GM18511 (cell line): ENCODE measurements around the gene SUB1.
A peak's percentile ranks its signal among the peaks of the same experiment; 100 is the strongest.
"Not testable (repeated sequence)": the region's sequence is repeated elsewhere in the genome, so short reads cannot be mapped to it uniquely, and the experiment has no call there.

Experiments
- ATAC-seq: cut with Tn5 transposase; IDR thresholded peaks from one replicate; pipeline ENCODE4 v1.9.1; 2021; ENCODE audit warnings: mild to moderate bottlenecking, moderate library complexity; ENCODE audit not compliant: unreplicated experiment

Gene SUB1

GRCh38 chr5:32598260-32598937, 13.0 kb downstream of the SUB1 start:
- ATAC-seq = no peak

- ATAC-seq = no peak
These were observed 13.7 kb downstream of the SUB1 start for GRCh38 chr5:32598997-32599549.

- ATAC-seq = no peak
These were observed 14.8 kb downstream of the SUB1 start for GRCh38 chr5:32600054-32600622.

DNA sequence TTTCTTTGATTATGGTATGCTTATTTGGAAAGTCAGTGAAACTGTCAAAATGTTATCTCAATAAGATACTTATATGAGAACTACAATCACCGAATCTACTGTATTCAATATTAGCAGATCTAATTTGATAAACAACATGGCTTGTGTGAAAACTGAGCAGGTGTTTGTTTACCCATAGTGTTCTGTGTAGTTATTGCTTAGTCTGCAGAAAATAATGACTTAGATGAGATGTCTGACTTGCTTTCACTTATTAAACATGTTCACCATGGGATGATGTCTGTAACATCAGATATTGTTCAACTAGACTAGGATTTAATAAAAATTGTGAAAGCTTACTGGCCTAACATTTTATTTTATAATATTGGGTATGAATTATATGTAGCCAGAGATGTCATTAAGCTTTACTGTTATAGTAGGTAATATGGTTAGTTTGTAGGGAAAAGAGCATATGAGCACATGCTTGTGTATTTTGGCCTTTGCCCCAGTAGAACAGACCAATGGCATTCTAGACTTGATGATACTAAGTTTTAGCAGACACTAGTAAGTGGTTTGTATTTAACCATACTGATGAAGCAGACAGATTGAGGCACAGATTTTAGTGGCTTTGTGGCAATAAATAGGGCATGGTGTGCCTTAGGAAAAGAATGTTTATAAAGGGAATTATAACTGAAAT, 16.4 kb downstream of the SUB1 start:
- no peak for ATAC-seq

DNA sequence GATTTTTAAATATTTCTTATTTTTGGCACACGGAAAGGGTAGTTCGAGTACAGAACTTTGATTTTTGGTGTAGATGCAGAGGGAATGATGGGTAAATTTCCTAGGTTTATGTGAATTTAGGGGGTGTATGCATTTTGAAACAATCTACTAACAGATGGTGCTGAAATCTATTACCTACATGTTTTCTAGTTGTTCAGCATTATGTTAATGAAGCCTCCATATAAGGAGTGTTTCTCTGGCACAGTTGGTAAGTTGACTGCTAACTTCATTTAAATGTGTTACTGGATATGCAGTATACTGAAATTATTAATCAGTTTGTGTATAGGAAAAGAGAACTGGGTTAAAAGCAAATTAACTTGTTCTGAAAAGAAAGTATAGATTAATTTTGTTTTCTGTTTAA, 17.5 kb downstream of the SUB1 start:
- ATAC-seq = no peak

DNA sequence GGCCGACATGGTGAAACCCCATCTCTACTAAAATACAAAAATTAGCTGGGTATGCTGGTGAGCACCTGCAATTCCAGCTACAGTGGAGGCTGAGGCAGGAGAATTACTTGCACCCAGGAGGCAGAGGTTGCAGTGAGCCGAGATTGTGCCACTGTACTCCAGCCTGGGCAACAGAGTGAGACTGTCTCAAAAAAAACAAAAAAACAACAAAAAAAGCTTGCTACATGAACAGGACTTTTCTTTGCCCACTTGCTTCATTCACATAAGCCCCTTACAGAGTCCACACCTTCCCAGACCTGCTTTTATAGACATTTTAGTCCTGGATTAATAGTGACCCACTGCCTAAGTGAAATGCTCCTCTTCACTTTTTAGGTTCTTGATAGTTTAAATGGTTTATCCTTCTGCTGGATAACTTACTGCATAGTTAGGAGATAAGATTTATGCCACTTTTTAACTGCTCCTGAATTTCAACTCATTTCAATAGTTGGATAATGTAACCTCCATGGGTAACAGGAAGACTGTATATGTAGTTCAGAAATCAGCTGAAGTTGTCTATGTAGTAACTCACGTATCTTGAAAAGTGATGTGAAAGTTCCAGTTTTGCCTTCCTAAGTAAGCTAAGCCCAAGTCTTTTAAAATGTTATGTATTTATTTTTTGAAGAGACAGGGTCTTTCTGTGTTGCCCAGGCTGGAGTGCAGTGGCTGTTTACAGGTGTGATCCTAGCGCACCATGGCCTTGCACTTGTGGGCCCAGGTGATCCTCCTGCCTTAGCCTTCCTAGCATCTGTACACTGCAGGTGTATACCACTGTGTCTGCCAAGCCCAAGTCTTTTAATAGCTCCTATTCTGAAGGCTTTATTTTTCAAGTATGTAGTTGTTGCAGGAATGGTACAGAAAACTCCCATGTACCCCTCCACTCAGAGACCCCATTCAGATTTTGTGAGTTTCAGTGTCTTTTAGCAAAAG, 19.7 kb downstream of the SUB1 start:
- no peak for ATAC-seq

DNA sequence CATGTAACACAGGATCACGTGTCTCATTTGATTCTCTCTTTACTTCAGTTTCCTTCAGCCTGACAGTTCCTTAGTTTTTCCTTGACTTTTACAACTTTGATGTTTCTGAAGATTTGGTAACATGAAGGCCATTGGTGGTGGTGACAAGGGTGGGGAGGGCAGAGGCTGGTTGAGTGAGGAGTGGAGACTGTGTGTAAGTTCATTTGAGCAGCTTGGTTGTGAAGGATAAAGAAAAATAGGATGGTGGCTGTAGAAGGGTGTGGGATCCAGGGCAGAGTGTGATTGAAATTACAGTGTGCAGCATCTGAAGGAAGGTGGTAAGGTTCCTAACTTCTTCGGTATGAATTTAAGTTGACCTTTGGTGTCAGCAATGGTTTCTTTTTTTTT, 20.4 kb downstream of the SUB1 start:
- no peak for ATAC-seq

- peak; percentile 9 for ATAC-seq
These were observed 27.0 kb downstream of the SUB1 start for GRCh38 chr5:32612134-32612888.

DNA sequence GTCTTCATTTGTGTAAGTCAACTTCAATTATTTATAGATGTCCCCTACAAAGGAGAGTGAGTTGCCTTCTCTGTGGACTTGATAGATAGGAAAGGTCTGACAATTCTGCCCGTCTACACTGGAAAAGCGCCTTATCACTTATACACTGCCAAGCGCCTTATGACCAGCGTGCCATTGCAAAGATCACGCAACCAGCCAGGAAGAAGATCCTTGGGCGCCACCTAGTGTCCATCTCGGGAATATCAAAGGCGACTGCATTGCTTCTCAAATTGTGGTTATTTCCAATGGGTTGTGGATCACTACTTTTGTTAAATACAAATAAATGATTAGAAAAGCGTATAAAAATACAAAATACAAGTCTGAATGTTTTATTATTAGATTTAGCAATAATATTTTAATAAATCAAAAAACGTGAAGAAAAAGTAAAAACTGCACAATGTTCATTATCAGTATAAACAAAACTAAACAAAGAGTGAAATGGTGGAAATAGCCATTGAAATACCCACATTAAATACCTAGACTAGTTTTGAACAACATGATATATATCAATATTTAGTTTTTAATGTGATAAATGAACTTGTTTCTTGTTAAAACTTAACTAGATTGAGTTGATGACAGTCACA, 27.8 kb downstream of the SUB1 start:
- peak; percentile 87 for ATAC-seq

DNA sequence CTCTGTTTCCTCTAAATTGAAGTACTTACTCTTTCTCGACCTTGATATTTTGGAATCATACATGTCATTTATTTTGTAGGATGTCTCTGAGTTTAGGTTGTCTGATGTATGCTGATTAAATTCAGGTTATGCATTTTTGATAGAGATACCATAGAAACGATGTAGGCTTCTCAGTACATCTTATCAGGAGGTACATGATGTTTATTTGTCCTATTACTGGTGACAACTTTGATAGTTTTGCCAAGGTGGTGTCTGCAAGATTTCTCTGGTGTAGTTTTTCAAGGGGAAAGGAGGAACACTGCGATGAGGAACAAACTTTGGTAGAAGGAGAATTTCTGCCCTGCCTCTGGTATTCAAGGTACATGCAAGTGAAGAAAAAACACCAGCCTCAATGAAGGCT, 29.9 kb downstream of the SUB1 start:
- no peak for ATAC-seq

DNA sequence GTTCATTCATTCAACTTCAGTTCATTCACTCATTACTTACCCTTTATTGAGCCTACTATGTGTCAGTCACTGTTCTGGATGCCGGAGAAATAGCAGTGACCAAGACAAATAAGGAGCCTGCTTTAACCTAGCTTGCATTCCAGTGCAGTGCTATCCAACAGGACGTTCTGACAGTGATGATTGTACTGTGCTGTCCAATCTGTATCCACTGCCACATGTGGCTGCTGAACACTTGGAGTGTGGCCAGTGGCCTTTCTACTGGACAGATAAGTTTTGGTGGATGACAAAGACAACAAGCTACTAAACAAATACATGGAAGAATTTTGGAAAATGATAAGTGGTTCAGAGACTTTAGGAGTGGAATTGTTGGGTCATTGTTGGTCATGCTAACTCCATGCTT, 33.6 kb downstream of the SUB1 start:
- ATAC-seq = no peak

DNA sequence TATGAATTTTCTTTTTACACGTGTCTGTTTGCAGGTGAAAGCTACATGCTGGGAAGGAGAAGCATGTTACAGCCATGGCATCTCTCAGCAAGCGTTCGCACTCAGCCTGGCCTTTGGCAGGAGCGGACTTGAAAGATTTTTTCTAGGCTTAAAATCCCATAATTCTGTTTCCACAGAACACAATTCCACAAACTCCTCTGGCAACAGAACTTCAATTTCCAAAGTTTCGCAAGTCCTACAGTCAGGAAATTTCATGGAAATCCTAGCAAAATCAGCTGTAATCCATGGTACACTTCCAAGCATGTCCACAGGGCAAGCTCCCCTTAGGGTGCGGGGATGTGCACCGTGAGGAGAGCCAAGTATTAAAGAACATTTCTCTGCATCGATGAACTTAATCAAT, 35.9 kb downstream of the SUB1 start:
- ATAC-seq = no peak

DNA sequence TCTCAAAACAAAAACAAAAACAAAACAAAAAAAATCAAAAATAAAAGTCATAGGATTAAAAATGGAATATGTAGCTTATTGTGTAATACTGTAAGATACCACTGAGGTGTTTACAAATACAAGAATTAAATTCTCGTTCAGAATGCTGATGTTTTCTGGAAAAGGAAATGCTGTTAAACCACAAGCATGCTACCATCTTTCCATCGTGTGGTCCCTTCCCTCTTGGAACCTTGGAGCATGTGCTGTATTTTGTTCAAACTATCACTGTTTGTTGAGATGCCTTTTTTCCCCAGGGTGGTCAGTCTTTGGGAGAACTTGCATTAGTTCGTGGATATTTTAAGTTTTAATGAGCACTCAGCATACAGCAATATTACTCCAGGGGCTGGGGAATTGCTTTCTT, 39.7 kb downstream of the SUB1 start:
- ATAC-seq = no peak

DNA sequence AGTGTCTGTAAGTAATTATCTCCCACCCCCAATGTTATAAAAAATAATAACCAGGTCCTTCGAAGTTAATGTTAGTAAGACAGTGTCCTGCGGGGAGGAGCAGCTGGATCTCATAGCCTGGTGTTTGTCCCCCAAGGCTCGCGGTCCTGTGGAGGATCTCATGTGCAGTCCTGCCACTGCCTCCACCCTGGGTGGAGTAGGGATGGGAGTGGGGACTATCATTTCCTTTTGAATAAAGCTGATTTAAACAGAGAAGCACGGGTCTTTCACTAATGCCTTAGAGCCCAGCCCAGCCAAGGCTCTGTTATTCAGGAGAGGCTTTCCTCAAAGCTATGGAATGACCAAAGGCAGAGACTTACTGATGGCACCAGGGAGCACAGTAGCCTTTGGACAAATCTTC, 40.2 kb downstream of the SUB1 start:
- no peak for ATAC-seq

GRCh38 chr5:32627219-32627870, 42.0 kb downstream of the SUB1 start:
- no peak for ATAC-seq

DNA sequence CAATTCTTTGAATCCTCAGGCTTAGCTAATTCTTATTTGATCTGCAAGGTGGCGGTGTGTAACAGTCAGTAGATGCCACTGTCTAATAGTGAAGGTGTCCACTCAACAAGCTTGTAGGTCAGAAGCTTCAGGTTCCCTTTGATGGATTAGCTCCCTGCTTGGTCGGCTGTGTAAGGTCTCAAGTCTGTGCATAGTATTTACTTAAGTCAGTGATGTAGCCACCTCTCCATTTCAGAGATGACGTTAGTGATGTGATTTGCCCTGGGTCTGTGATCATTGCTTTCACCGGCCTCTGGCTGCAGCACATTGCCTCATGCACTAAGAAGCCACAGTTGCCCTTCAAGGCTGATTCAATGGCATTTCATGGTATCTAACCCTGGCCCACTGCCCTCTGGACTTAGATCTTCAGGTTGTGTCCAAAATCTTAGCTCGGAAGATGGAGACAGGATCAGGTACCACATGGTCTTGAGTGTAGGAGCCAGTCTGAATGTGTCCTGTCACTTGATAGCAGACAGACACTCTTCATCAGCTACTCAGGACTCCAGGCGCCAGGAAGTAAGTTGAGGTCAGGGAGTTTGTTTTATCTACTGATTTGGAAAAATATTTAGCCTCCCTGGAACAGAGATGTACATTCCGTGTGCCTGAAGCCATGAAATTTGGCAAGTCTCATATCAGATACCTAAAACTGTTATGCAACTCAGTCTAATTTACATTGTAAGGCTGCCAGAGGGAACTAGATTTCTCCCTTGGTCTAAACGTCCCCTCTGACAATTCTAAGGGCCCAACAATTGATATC, 42.9 kb downstream of the SUB1 start:
- ATAC-seq = no peak

- no peak for ATAC-seq
These were observed 45.6 kb downstream of the SUB1 start for GRCh38 chr5:32630867-32631491.

GRCh38 chr5:32633017-32633416, 47.7 kb downstream of the SUB1 start:
- ATAC-seq = not testable (repeated sequence)
